GM18505 (cell line): ENCODE results near the gene ELMO3.

Source experiments
- ATAC-seq: cut with Tn5 transposase; IDR thresholded peaks from one replicate; pipeline ENCODE4 v1.9.1; 2021; ENCODE audit not compliant: unreplicated experiment
- POLR2A ChIP-seq: IDR thresholded peaks from 4 replicates; pipeline ENCODE4 v1.6.1; 2011; ENCODE audit warnings: borderline replicate concordance; ENCODE audit not compliant: insufficient read depth, insufficient read length; ENCODE audit errors: extremely low read depth

The ELMO3 gene

DNA sequence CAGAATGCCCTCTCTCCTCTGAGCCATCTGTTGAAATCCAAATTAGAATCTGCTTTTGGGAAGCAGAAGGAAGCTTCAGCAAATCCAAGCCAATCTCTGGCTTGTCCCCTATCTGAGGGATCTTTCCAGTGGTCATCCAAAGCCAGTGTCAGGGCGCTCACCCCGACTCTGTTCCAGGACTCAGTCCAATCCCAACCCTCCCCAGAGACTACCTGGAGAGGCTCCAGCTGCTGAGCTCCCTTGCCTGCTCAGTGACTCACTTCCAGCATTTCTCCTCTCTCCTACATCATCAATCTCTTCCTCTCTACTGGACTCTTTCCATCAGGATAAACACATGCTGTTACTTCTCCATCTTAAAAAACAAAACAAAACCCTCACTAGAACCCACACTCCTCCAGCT is 17.6 kb upstream of the ELMO3 start:
- TF ChIP-seq POLR2A: no peak
- ATAC-seq: no peak

- TF ChIP-seq POLR2A: no peak
- ATAC-seq: no peak
These were observed 16.6 kb upstream of the ELMO3 start for GRCh38 chr16:67182288-67182687.

DNA sequence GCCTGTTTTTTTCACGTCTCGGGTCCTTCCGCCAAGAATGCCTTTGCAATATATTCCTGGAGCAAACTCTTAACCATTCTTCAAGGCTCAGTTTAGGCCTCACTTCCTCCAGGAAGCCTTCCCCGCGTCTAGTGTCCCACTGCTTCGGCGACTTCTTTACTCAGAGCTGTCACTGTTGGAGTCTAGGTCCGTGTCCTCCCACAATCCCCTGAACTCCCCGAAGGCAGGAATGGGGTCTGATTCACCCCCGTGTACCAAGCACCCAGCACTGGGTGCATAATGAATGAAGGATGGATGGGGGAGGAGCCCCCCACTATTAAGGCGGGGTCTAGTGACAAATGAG is 15.7 kb upstream of the ELMO3 start:
- ATAC-seq: no peak
- peak; percentile 47 for TF ChIP-seq POLR2A

DNA sequence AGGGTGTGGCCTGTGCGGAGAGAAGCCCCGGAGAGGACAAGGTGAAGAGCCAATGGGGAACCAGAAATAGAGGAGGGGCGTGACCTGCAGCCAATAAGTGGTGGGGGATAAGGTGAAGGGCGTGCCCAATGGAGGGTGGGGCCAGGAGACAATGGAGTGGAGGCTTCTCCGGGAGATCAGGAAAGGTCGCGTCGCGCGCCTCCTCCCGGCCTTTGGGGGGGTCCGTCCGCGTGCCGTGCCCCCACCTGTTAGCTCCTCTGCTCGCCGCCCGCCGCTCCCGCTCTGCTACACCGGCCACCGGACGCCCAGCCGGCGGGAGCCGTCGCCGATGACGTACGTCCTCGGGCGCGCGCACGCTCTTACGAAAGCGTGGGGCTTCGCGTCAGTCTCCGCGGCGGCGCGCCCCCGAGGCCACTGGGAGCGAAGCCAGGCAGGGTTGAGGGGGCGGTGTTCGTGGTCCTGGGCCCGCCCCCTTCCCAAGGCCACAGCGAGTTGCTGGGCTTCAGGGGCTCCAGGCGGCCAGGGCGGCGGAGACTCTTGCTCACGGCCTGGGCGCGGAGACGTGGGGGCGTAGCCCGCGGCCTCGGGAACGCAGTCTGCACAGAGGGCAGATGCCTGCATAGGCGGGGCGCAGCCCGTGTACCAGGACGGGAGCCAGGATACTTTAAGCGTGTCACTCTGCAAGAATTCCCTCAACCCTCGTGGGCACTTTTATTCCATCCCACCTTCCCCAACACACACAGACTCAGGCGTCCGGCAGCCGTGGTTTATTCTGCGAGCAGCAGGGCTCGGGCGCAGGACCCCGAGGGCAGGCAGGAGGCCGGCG is 15.1 kb upstream of the ELMO3 start, which contains the start of gene MATCAP1:
Gene MATCAP1, minus strand, starts transcription at position 337 of the 826 bp plus-strand sequence. CDS start 3,353 bp downstream, outside the sequence.
- TF ChIP-seq POLR2A: peak; percentile 56
- peak; percentile 90 for ATAC-seq

DNA sequence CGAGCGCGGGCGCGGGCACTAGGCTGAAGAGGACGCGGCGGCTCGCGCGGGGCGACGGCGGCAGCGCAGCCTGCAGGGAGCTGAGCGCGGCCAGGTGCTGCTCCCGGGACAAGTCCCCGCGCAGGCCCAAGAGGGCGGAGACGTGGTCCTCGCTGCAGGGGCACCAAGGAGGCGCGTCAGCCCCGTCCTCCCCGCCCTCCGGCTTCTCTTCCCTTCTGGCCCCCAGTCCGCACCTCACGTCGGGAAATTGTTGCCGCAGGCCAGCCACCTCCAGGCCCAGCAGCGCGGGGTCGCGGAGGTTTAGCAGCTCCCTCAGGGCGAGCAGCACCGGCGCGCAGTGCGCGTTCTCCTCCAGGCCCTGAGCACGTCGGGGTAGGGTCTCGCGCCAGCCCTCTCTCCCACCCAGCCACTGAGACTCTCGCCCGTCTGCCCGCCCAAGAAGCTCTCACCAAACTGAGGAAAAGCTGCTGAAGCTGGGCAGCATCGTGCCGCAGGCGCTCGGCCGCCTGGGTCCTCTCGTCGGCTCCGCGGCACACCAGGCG is 14.4 kb upstream of the ELMO3 start:
- peak; percentile 20 for ATAC-seq

GRCh38 chr16:67184995-67185650 is 13.8 kb upstream of the ELMO3 start:
- no peak for ATAC-seq
- no peak for TF ChIP-seq POLR2A

More for the DNA sequence above, 14.4 kb upstream of the ELMO3 start:
- no peak for TF ChIP-seq POLR2A

DNA sequence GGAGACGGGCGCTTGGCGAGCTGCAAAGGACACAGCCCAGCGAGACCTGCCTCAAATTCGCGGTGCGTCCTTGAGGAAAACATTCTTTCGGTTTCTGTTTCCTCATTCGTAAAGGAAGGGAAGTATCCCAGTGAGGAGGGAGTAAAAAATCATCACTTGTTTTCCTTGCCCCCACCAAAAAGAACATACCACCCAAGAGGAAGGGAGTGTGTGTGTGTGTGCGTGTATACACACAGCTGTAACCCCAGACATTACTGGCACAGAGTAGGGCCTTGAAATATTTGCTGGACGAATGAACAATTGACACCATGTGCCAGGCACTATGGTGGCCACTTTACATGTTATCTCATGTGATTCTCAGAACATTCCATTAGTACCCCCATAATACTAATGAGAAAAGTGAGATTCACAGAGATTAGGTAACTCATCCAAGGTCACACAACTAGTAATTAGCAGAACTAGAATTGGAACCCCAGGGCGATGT is 13.2 kb upstream of the ELMO3 start:
- no peak for ATAC-seq
- no peak for TF ChIP-seq POLR2A

DNA sequence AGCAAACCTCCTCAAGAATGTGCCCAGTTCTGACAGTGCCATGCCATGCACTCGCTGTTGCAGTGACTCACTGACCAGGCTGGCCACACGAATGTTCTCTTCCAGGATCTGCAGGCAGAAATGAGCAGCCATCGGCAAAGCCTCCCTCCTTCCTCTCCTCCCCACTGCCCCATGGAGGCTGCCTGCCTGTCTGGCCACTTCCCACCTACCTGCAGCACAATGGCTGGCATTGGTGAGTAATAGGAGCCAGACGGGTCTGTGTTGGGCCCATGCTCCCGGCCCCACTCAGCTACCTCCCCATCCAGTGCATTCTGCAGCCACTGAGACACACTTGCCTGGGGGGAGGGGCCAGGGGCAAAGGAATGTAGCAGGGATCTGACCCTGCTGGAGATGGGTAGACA is 12.4 kb upstream of the ELMO3 start:
- no peak for TF ChIP-seq POLR2A
- no peak for ATAC-seq

GRCh38 chr16:67187175-67187890 is 11.6 kb upstream of the ELMO3 start:
- ATAC-seq: no peak
- no peak for TF ChIP-seq POLR2A

DNA sequence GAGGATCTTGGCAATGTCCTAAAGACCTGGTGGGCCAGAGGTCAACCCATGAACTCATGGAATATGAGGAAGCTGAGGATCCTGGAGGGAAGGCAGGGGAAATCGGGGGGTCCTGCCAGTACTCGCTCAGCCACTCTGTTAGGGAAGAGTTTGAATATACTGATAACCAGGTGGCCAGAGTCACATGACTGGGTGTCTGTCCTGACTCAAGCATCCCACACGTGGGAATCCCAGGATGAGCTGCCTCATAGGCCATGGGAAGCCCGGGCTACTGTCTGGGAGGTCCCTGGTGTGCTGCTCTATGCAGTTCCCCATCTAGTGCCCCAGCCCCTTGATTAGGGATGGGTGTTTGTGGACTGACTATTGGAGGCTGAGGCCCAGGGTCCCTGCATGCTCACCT is 10.6 kb upstream of the ELMO3 start:
- TF ChIP-seq POLR2A: no peak
- no peak for ATAC-seq

GRCh38 chr16:67188798-67189197 is 10.1 kb upstream of the ELMO3 start:
- no peak for TF ChIP-seq POLR2A
- no peak for ATAC-seq

DNA sequence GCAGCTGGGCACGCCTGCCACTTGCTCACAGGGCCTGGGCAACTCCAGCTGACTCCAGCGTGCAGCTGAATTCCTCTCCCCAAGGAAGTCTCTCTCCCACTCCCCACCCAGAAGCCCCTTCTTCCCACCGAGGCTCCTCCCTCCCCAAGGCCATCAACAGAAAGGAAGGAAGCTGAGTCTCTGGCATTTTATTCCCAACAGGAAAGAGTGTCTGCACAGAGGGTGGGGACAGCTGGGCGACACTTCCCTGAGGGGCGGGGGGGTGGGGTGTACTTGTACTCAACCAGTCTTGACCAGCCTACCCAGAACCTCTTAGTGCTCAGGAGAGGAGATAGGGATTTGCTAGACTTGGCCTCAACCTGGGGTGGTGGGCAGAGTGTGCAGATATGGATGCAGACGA is 8.9 kb upstream of the ELMO3 start, which contains the start of gene EXOC3L1:
Gene EXOC3L1, minus strand, starts transcription at position 96 of the 400 bp plus-strand sequence. CDS start 460 bp downstream, outside the sequence.
- no peak for ATAC-seq
- TF ChIP-seq POLR2A: no peak
